Measurements from ENCODE around the gene UGT2A2.
A peak's percentile ranks its signal among the peaks of the same experiment; 100 is the strongest.

Gene UGT2A2

GRCh38 chr4:69653147-69653546 lies 13.7 kb upstream of the UGT2A2 start, which contains the start of gene UGT2A1:
UGT2A1 (minus strand) TSS chr4:69653247; CDS start chr4:69647644, 5,603 bp downstream.
- Mint-ChIP-seq H3K9me3 (no peaks in the 10 kb centered on the region), H3K4me3 (no peak within 1 kb of the TSS), H3K36me3 (ENCODE audit: low read depth) (no peaks in the 10 kb centered on the region), H3K27me3 (ENCODE audit: low read depth) (no peaks in the 10 kb centered on the region), H3K4me1 (peaks cover 10% of the 10 kb centered on the region), H3K27ac (peak within 1 kb of the TSS; percentile 29 to 77 (median 51))
- TF ChIP-seq, protein P1, sequence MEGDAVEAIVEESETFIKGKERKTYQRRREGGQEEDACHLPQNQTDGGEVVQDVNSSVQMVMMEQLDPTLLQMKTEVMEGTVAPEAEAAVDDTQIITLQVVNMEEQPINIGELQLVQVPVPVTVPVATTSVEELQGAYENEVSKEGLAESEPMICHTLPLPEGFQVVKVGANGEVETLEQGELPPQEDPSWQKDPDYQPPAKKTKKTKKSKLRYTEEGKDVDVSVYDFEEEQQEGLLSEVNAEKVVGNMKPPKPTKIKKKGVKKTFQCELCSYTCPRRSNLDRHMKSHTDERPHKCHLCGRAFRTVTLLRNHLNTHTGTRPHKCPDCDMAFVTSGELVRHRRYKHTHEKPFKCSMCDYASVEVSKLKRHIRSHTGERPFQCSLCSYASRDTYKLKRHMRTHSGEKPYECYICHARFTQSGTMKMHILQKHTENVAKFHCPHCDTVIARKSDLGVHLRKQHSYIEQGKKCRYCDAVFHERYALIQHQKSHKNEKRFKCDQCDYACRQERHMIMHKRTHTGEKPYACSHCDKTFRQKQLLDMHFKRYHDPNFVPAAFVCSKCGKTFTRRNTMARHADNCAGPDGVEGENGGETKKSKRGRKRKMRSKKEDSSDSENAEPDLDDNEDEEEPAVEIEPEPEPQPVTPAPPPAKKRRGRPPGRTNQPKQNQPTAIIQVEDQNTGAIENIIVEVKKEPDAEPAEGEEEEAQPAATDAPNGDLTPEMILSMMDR (IDR thresholded peaks at IDR 0.05; ENCODE audit: unreplicated experiment in 3 of 3) = no peak

GRCh38 chr4:69650872-69651271 lies 11.4 kb upstream of the UGT2A2 start:
- no peaks in the 10 kb centered on the region for H3K36me3 Mint-ChIP-seq (ENCODE audit: low read depth)
- H3K4me1 Mint-ChIP-seq = peaks cover 10% of the 10 kb centered on the region
- H3K9me3 Mint-ChIP-seq = no peaks in the 10 kb centered on the region
- no peak overlapping the region for H3K27ac Mint-ChIP-seq
- no peaks in the 10 kb centered on the region for H3K27me3 Mint-ChIP-seq (ENCODE audit: low read depth)
- TF ChIP-seq, protein P1 (IDR thresholded peaks at IDR 0.05; ENCODE audit: unreplicated experiment in 3 of 3) = no peak
- no peak overlapping the region for H3K4me3 Mint-ChIP-seq

GRCh38 chr4:69649629-69650028 lies 10.2 kb upstream of the UGT2A2 start:
- Mint-ChIP-seq H3K27ac (peak overlapping the region in 2 of 3 experiments; percentile 21 to 69), H3K9me3 (no peaks in the 10 kb centered on the region), H3K36me3 (ENCODE audit: low read depth) (no peaks in the 10 kb centered on the region), H3K4me1 (peaks cover 10% of the 10 kb centered on the region), H3K27me3 (ENCODE audit: low read depth) (no peaks in the 10 kb centered on the region), H3K4me3 (no peak overlapping the region)
- TF ChIP-seq, protein P1 (IDR thresholded peaks at IDR 0.05; ENCODE audit: unreplicated experiment in 3 of 3) = no peak

GRCh38 chr4:69649207-69649606 lies 9.8 kb upstream of the UGT2A2 start:
- peak overlapping the region in 2 of 3 experiments; percentile 21 to 69 for H3K27ac Mint-ChIP-seq
- no peaks in the 10 kb centered on the region for H3K27me3 Mint-ChIP-seq (ENCODE audit: low read depth)
- no peaks in the 10 kb centered on the region for H3K36me3 Mint-ChIP-seq (ENCODE audit: low read depth)
- H3K4me3 Mint-ChIP-seq = no peak overlapping the region
- TF ChIP-seq, protein P1 (IDR thresholded peaks at IDR 0.05; ENCODE audit: unreplicated experiment in 3 of 3) = no peak
- no peaks in the 10 kb centered on the region for H3K9me3 Mint-ChIP-seq
- peaks cover 10% of the 10 kb centered on the region for H3K4me1 Mint-ChIP-seq

DNA sequence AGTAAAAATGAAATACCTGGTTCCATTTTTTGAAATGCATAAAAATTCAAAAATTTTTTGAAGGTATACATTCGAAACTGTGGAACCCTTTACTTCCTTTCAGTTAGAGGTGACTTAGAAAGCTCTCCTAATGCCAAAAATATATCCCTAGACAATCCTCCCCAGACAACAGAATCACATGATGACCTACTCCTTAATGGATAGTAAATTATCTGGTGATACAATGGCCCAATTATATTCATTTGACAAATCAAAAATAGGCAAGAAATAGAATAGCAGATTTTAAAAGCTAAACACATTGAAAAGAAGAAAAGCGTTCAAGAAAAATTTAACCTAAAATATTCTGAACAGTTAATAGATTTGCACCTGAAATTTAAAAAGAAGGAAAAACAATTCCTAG lies 3.5 kb upstream of the UGT2A2 start:
- Mint-ChIP-seq H3K4me3 (no peak overlapping the region), H3K27ac (no peak overlapping the region), H3K36me3 (ENCODE audit: low read depth) (no peaks in the 10 kb centered on the region), H3K27me3 (ENCODE audit: low read depth) (no peaks in the 10 kb centered on the region), H3K4me1 (no peaks in the 10 kb centered on the region), H3K9me3 (no peaks in the 10 kb centered on the region)
- TF ChIP-seq, protein P1 (IDR thresholded peaks at IDR 0.05; ENCODE audit: unreplicated experiment in 3 of 3) = no peak

DNA sequence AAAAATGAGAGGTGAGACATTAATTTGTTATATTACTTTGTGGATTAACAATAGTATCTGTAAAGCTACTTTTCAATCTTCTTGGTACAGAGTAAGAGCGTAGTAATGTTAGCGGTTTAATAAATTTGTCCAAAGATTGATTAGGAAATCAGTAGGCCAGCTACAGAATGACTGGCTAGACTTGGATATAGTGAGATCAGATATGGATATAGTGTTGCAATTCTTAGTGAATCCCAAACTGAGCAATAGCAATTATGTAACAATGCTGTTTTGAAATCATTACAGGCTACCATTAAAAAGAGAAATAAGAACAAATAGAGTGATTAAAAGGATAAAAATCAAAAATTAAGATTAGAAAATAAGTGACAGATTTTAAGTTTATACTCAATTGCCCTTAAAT lies 847 bp upstream of the UGT2A2 start:
- no peaks in the 10 kb centered on the region for H3K36me3 Mint-ChIP-seq (ENCODE audit: low read depth)
- TF ChIP-seq, protein P1 (IDR thresholded peaks at IDR 0.05; ENCODE audit: unreplicated experiment in 3 of 3) = no peak
- H3K27me3 Mint-ChIP-seq (ENCODE audit: low read depth) = no peaks in the 10 kb centered on the region
- no peak overlapping the region for H3K27ac Mint-ChIP-seq
- no peaks in the 10 kb centered on the region for H3K9me3 Mint-ChIP-seq
- no peaks in the 10 kb centered on the region for H3K4me1 Mint-ChIP-seq
- H3K4me3 Mint-ChIP-seq = no peak overlapping the region
